HEK293 (cell line): ENCODE results near the gene INHBB.

Experiments
- CTCF ChIA-PET: fragments of 350-600 bp; formaldehyde crosslinking; extraction: SDS; loops from one replicate; lab custom pipeline; 2021; ENCODE audit warnings: antibody characterized with exemption; lab: Yijun Ruan, JAX
- POLR2A ChIA-PET: fragments of 300-600 bp; formaldehyde crosslinking; extraction: SDS; loops from one replicate; lab custom pipeline; 2020; ENCODE audit warnings: antibody characterized with exemption, inconsistent platforms; lab: Yijun Ruan, JAX
- H3K27ac ChIP-seq: fragments of 200-500 bp; sonication (Bioruptor generic); 2 replicates; pipeline ENCODE4 v1.5.1; 2014; ENCODE audit warnings: low read depth, low read length, control low read depth, inconsistent platforms; ENCODE audit errors: extremely low read depth
- H3K36me3 ChIP-seq, 2 experiments: fragments of 200-500 bp in 1 of 2; sonication (Bioruptor generic) in 1 of 2; 1 replicate in 1 of 2; 2 replicates in 1 of 2; pipeline ENCODE4 v1.5.1; 2014 to 2017; ENCODE audit warnings: inconsistent platforms in 2 of 2, low read length in 2 of 2; ENCODE audit not compliant: control insufficient read depth in 2 of 2, insufficient read depth in 1 of 2
- H3K4me1 ChIP-seq: fragments of 200-500 bp; sonication (Bioruptor generic); 2 replicates; pipeline ENCODE4 v1.5.1; 2014; ENCODE audit warnings: mild to moderate bottlenecking, low read length, inconsistent platforms; ENCODE audit not compliant: control insufficient read depth, insufficient read depth
- H3K4me3 ChIP-seq: 2 replicates; pipeline ENCODE4 v1.5.1; 2011; ENCODE audit warnings: low read depth, mild to moderate bottlenecking, control low read depth, low read length, moderate library complexity
- H3K9me3 ChIP-seq: fragments of 200-500 bp; sonication (Bioruptor generic); 2 replicates; pipeline ENCODE4 v1.5.1; 2014; ENCODE audit warnings: low read depth, low read length, inconsistent platforms; ENCODE audit not compliant: control insufficient read depth, insufficient read depth
- GLI2 ChIP-seq: fragments of 450-650 bp; formaldehyde crosslinking; IDR thresholded peaks from 2 replicates; pipeline ENCODE4; 2017; ENCODE audit warnings: missing biosample characterization, missing genetic modification characterization, low read depth, borderline replicate concordance
- GLIS1 ChIP-seq: fragments of 450-650 bp; formaldehyde crosslinking; IDR thresholded peaks from 2 replicates; pipeline ENCODE4 v1.5.1; 2016; ENCODE audit warnings: missing biosample characterization, missing genetic modification characterization
- KLF16 ChIP-seq: fragments of 450-650 bp; formaldehyde crosslinking; IDR thresholded peaks from 2 replicates; pipeline ENCODE4 v1.5.1; 2017; ENCODE audit warnings: missing biosample characterization, missing genetic modification characterization
- OVOL3 ChIP-seq: fragments of 450-650 bp; formaldehyde crosslinking; IDR thresholded peaks from 2 replicates; pipeline ENCODE4 v1.5.1; 2016; ENCODE audit warnings: missing biosample characterization, missing genetic modification characterization
- PRDM10 ChIP-seq: fragments of 450-650 bp; formaldehyde crosslinking; IDR thresholded peaks from 2 replicates; pipeline ENCODE4 v1.5.1; 2016; ENCODE audit warnings: missing biosample characterization, missing genetic modification characterization
- ZBTB8A ChIP-seq: fragments of 450-650 bp; formaldehyde crosslinking; IDR thresholded peaks from 2 replicates; pipeline ENCODE4 v1.5.1; 2016; ENCODE audit warnings: missing biosample characterization, missing genetic modification characterization
- ZFHX2 ChIP-seq: fragments of 450-650 bp; formaldehyde crosslinking; conservative IDR thresholded peaks from 2 replicates; pipeline ENCODE4 v1.5.1; 2016; ENCODE audit warnings: missing biosample characterization, missing genetic modification characterization
- ZIC2 ChIP-seq: fragments of 450-650 bp; formaldehyde crosslinking; IDR thresholded peaks from 2 replicates; pipeline ENCODE4 v1.5.1; 2016; ENCODE audit warnings: missing biosample characterization, missing genetic modification characterization
- ZNF341 ChIP-seq: fragments of 450-650 bp; formaldehyde crosslinking; IDR thresholded peaks from 2 replicates; pipeline ENCODE4; 2016; ENCODE audit warnings: low read depth, missing biosample characterization, missing genetic modification characterization
- ZNF394 ChIP-seq: fragments of 450-650 bp; formaldehyde crosslinking; IDR thresholded peaks from 2 replicates; pipeline ENCODE4 v1.5.1; 2016; ENCODE audit warnings: missing biosample characterization, missing genetic modification characterization, mild to moderate bottlenecking, moderate library complexity, borderline replicate concordance
- ZNF423 ChIP-seq: fragments of 450-650 bp; formaldehyde crosslinking; IDR thresholded peaks from 2 replicates; pipeline ENCODE4 v1.5.1; 2016; ENCODE audit warnings: missing biosample characterization, missing genetic modification characterization
- ZNF529 ChIP-seq: fragments of 450-650 bp; formaldehyde crosslinking; IDR thresholded peaks from 2 replicates; pipeline ENCODE4 v1.5.1; 2017; ENCODE audit warnings: missing genetic modification characterization, missing biosample characterization; ENCODE audit not compliant: insufficient replicate concordance
- ZNF776 ChIP-seq: fragments of 450-650 bp; formaldehyde crosslinking; IDR thresholded peaks from 2 replicates; pipeline ENCODE4 v1.5.0; 2017; ENCODE audit warnings: missing biosample characterization, missing genetic modification characterization, borderline replicate concordance
- TF ChIP-seq, protein P1 (sequence below): fragments of 450-650 bp; formaldehyde crosslinking; IDR thresholded peaks from 2 replicates; pipeline ENCODE4 v1.5.1; 2016; ENCODE audit warnings: missing biosample characterization, missing genetic modification characterization, low read depth
- TF ChIP-seq, protein P2 (sequence below): fragments of 450-650 bp; formaldehyde crosslinking; IDR thresholded peaks from 2 replicates; pipeline ENCODE4 v1.5.1; 2017; ENCODE audit warnings: missing biosample characterization, missing genetic modification characterization

Gene INHBB

DNA sequence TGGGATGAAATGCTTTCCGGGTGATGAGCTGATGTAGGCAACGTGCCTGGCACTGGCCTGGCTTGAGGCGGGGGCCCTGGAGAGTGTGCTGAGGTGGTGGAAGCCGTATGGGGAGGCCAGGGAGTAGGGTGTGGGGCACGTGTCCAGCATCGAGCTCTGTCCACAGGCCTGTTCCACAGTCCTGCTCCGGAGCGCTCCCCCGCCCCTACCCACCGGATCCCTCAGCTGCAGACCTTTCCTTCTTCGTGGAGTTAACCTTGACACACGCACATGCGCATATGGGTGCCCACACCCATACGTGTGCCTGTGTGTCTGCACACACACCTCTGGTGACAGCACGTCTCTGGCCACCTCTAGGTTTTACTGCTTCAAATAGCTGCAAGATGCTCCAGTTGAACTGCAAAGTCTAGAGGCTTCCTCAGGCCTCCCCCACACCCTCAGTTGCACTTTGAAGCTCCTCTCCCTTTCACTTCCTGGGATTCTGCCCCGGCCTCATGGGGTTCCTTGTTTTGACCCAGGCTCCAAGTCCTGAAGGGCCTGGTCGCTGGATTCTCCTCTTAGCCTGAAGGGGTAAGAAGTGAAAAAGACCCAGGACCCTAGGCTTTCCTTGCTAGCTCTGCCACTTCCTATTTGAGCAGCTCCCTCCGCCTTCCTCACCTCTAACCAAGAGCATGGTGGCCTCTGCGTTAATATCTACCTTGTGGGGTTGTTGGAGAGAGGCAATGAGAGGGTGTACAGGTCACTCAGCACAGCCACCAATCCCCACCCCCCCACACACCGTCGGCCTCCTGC lies 49.5 kb downstream of the INHBB start:
- no peaks in the 10 kb centered on the region for H3K36me3 ChIP-seq
- peaks cover 5% of the 10 kb centered on the region; the same call in 1 of the 2 replicates for H3K4me1 ChIP-seq
- ChIA-PET POLR2A (no interaction called here), CTCF (interaction anchor here (0.7 to 1.3 kb wide), 3 partner anchors 152 to 285 kb away, joined by 3 to 5 read pairs (median 4); no protein-coding TSS in a partner anchor)
- no peak overlapping the region for H3K4me3 ChIP-seq
- no peak overlapping the region for H3K27ac ChIP-seq
- H3K9me3 ChIP-seq = no peaks in the 10 kb centered on the region
- TF ChIP-seq PRDM10 (tag by site-specific recombination) = no peak
- no peak for TF ChIP-seq ZNF394
- TF ChIP-seq KLF16 = no peak
- TF ChIP-seq, protein P1, sequence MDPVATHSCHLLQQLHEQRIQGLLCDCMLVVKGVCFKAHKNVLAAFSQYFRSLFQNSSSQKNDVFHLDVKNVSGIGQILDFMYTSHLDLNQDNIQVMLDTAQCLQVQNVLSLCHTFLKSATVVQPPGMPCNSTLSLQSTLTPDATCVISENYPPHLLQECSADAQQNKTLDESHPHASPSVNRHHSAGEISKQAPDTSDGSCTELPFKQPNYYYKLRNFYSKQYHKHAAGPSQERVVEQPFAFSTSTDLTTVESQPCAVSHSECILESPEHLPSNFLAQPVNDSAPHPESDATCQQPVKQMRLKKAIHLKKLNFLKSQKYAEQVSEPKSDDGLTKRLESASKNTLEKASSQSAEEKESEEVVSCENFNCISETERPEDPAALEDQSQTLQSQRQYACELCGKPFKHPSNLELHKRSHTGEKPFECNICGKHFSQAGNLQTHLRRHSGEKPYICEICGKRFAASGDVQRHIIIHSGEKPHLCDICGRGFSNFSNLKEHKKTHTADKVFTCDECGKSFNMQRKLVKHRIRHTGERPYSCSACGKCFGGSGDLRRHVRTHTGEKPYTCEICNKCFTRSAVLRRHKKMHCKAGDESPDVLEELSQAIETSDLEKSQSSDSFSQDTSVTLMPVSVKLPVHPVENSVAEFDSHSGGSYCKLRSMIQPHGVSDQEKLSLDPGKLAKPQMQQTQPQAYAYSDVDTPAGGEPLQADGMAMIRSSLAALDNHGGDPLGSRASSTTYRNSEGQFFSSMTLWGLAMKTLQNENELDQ (tag by site-specific recombination) = no peak

- ChIA-PET POLR2A (no interaction called here), CTCF (interaction anchor here (0.5 to 1.3 kb wide), 3 partner anchors 157 to 285 kb away, joined by 3 to 5 read pairs (median 4); no protein-coding TSS in a partner anchor)
- Histone ChIP-seq H3K4me3 (no peak overlapping the region), H3K27ac (no peak overlapping the region), H3K4me1 (peaks cover 5% of the 10 kb centered on the region; the same call in 1 of the 2 replicates), H3K9me3 (no peaks in the 10 kb centered on the region), H3K36me3 (no peaks in the 10 kb centered on the region)
- TF ChIP-seq GLIS1 (peak; percentile 64), ZFHX2 (tag by site-specific recombination) (peak; percentile 77), ZBTB8A (tag by site-specific recombination) (peak; percentile 70), ZNF423 (tag by site-specific recombination) (0 out of 2 replicates have a peak, but pooled peaks have one; percentile 42), ZIC2 (tag by site-specific recombination) (peak; percentile 86), GLI2 (tag by site-specific recombination) (no peak), ZNF341 (tag by site-specific recombination) (peak; percentile 45; the same call in 1 of the 2 replicates), ZNF529 (tag by site-specific recombination) (no peak), ZNF776 (no peak), OVOL3 (no peak)
- TF ChIP-seq, protein P2, sequence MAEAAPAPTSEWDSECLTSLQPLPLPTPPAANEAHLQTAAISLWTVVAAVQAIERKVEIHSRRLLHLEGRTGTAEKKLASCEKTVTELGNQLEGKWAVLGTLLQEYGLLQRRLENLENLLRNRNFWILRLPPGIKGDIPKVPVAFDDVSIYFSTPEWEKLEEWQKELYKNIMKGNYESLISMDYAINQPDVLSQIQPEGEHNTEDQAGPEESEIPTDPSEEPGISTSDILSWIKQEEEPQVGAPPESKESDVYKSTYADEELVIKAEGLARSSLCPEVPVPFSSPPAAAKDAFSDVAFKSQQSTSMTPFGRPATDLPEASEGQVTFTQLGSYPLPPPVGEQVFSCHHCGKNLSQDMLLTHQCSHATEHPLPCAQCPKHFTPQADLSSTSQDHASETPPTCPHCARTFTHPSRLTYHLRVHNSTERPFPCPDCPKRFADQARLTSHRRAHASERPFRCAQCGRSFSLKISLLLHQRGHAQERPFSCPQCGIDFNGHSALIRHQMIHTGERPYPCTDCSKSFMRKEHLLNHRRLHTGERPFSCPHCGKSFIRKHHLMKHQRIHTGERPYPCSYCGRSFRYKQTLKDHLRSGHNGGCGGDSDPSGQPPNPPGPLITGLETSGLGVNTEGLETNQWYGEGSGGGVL (tag by site-specific recombination) = peak; percentile 56
Measured at GRCh38 chr2:120396013-120396860, 50.3 kb downstream of the INHBB start.
